Measurements from ENCODE around the gene UXS1. TPM values are rescaled to one million over a fixed set of nuclear protein-coding genes. Genes with fewer than 3 reads are reported as not detected.

Gene UXS1
- total RNA-seq, 1 experiment from 2014 or later, result 31.2 TPM

DNA sequence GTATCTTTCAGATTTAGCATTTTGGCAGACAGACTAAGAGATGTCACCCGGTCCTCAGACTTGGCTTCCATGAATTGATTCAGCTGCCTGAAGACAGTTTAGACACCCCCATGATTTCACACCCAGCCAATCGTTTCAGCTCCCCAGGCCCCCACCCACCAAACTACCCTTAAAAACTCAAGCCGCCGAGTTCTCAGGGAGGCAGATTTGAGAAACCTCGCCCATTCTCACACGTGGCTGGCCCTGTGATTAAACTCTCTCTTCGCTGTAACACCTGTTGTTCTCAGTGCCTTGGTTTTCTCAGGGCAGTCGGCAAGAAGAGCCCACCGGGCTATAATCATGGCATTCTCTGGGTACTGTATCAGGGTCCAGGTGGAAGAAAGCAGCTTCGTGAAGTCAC lies 35.2 kb downstream of the UXS1 start:
- DNase-seq (ENCODE audit: unreplicated experiment), result no peak
- Mint-ChIP-seq H3K36me3 (ENCODE audit: insufficient read depth, unreplicated experiment) (peaks cover 26% of the 10 kb centered on the region), H3K27ac (ENCODE audit: low read depth, unreplicated experiment) (no peak overlapping the region), H3K27me3 (ENCODE audit: insufficient read depth, unreplicated experiment) (no peaks in the 10 kb centered on the region), H3K4me3 (ENCODE audit: unreplicated experiment) (no peak overlapping the region), H3K9me3 (ENCODE audit: unreplicated experiment) (no peaks in the 10 kb centered on the region), H3K4me1 (ENCODE audit: insufficient read depth, unreplicated experiment) (no peaks in the 10 kb centered on the region)
- POLR2A ChIA-PET, result interaction anchor here (0.6 to 0.7 kb wide), 2 partner anchors 18 to 32 kb away, joined by 3 to 4 read pairs; no protein-coding TSS in a partner anchor
- TF ChIP-seq CTCF (IDR thresholded peaks at IDR 0.05; ENCODE audit: unreplicated experiment), result no peak
- intact Hi-C loops (cut with micrococcal nuclease), result no loop called here
- BruUV-seq (replicated peaks), result no TSS peak
- CTCF ChIA-PET, result interaction anchor here (0.6 kb wide), 1 partner anchor 612 kb away, joined by 4 read pairs; no protein-coding TSS in a partner anchor

- ChIA-PET CTCF (interaction anchor here (1.4 kb wide), 1 partner anchor 18 kb away, joined by 4 read pairs; no protein-coding TSS in a partner anchor), POLR2A (interaction anchor here (0.7 to 1.1 kb wide), 2 partner anchors 32 to 37 kb away, joined by 3 to 4 read pairs; no protein-coding TSS in a partner anchor)
- no peak overlapping the region for H3K27ac Mint-ChIP-seq (ENCODE audit: low read depth, unreplicated experiment)
Measured at GRCh38 chr2:106158131-106158530, 36.0 kb downstream of the UXS1 start.

DNA sequence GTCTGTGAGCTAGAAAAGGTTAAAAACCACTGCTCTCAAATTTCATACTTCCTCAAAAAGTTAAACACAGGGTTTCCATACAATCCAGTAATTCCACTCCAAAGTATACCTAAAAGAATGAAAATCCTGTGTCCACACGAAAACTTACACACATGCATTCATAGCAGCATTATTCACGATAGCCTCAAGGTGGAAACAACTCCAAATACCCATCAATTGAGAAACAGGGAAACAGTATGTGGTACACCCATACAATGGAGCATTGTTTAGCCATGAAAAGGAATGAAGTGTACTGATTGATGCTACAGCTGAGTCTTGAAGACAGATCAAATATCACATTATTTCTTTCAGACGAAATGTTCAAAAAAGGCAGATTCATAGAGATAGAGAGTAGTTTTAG lies 36.7 kb downstream of the UXS1 start:
- Mint-ChIP-seq H3K4me3 (ENCODE audit: unreplicated experiment) (no peak overlapping the region), H3K27ac (ENCODE audit: low read depth, unreplicated experiment) (no peak overlapping the region), H3K4me1 (ENCODE audit: insufficient read depth, unreplicated experiment) (no peaks in the 10 kb centered on the region), H3K9me3 (ENCODE audit: unreplicated experiment) (no peaks in the 10 kb centered on the region), H3K27me3 (ENCODE audit: insufficient read depth, unreplicated experiment) (no peaks in the 10 kb centered on the region), H3K36me3 (ENCODE audit: insufficient read depth, unreplicated experiment) (peaks cover 26% of the 10 kb centered on the region)
- no peak for TF ChIP-seq CTCF (IDR thresholded peaks at IDR 0.05; ENCODE audit: unreplicated experiment)
- POLR2A ChIA-PET, result interaction anchor here (1.1 kb wide), 1 partner anchor 38 kb away, joined by 4 read pairs; no protein-coding TSS in a partner anchor
- BruUV-seq (replicated peaks), result no TSS peak
- intact Hi-C loops (cut with micrococcal nuclease), result no loop called here
- CTCF ChIA-PET, result interaction anchor here (0.7 to 1.4 kb wide), 2 partner anchors 17 to 1790 kb away, joined by 3 to 4 read pairs; no protein-coding TSS in a partner anchor
- no peak for DNase-seq (ENCODE audit: unreplicated experiment)

More at GRCh38 chr2:106158131-106158530, 36.0 kb downstream of the UXS1 start:
- TF ChIP-seq CTCF (IDR thresholded peaks at IDR 0.05; ENCODE audit: unreplicated experiment), result no peak
- intact Hi-C loops (cut with micrococcal nuclease), result no loop called here
- Mint-ChIP-seq H3K4me1 (ENCODE audit: insufficient read depth, unreplicated experiment) (no peaks in the 10 kb centered on the region), H3K9me3 (ENCODE audit: unreplicated experiment) (no peaks in the 10 kb centered on the region), H3K4me3 (ENCODE audit: unreplicated experiment) (no peak overlapping the region), H3K36me3 (ENCODE audit: insufficient read depth, unreplicated experiment) (peaks cover 26% of the 10 kb centered on the region), H3K27me3 (ENCODE audit: insufficient read depth, unreplicated experiment) (no peaks in the 10 kb centered on the region)
- no peak for DNase-seq (ENCODE audit: unreplicated experiment)
- no TSS peak for BruUV-seq (replicated peaks)

DNA sequence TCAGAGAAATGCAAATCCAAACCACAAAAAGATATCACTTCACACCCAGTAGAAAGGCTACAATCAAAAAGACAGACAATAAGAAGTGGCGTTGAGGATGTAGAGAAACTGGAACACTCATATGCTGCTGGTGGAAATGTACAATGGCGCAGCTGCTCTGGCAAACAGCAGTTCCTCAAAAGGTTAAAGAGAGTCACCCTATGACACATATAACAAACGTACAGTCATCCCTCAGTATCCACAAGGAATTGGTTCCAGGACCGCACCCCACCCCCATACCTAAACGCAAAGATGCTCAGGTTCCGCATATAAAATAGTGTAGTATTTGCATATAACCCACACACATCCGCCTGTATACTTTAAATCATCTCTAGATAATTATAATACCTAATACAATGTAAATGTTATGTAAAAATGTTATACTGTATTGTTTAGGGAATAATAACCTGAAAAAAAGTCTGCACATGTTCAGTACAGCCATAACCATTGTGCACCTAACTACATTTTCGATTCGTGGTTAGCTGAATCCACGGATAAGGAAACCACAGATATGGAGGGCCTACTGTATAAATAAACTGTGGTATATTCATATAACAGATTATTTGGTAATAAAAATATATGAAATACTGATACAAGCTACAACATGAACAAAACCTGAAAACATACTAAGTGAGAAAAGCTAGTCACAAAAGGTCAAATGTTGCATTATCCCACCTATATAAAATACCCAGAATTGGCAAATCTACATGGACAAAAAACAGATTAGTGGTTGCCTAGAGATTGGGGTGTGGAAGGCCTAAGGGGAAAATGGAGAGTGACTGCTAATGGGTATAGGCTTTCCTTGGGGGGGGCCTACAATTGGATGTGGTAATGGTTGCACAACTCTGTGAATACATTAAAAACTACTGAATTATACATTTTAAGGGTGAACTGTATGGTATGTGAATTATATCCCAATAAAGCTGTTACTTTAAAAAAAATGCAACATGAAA lies 37.5 kb downstream of the UXS1 start:
- no peaks in the 10 kb centered on the region for H3K9me3 Mint-ChIP-seq (ENCODE audit: unreplicated experiment)

More for the DNA sequence above, 37.5 kb downstream of the UXS1 start:
- intact Hi-C loops (cut with micrococcal nuclease), result no loop called here
- ChIA-PET POLR2A (no interaction called here), CTCF (interaction anchor here (0.7 to 1.4 kb wide), 3 partner anchors 11 to 1791 kb away, joined by 3 to 4 read pairs (median 4); no protein-coding TSS in a partner anchor)
- no peak for TF ChIP-seq CTCF (IDR thresholded peaks at IDR 0.05; ENCODE audit: unreplicated experiment)
- peaks cover 26% of the 10 kb centered on the region for H3K36me3 Mint-ChIP-seq (ENCODE audit: insufficient read depth, unreplicated experiment)
- DNase-seq (ENCODE audit: unreplicated experiment), result peak; percentile 31
- no peak overlapping the region for H3K27ac Mint-ChIP-seq (ENCODE audit: low read depth, unreplicated experiment)
- H3K4me1 Mint-ChIP-seq (ENCODE audit: insufficient read depth, unreplicated experiment), result no peaks in the 10 kb centered on the region
- H3K4me3 Mint-ChIP-seq (ENCODE audit: unreplicated experiment), result no peak overlapping the region
- no peaks in the 10 kb centered on the region for H3K27me3 Mint-ChIP-seq (ENCODE audit: insufficient read depth, unreplicated experiment)
- BruUV-seq (replicated peaks), result no TSS peak

All from MCF 10A (cell line).